ENCODE results near the gene PID1. TPM values are rescaled to one million over a fixed set of nuclear protein-coding genes. Genes with fewer than 3 reads are reported as not detected.

The PID1 gene
- total and polyA plus RNA-seq, 11 donors: 2.1 to 17.7 (median 7.1) TPM

- ATAC-seq (no peak), DNase-seq (no peak)
- H3K27me3 ChIP-seq: no peaks in the 10 kb centered on the region
- intact Hi-C loops (cut with DNase I): no loop called here
- H3K36me3 ChIP-seq: peaks cover 0 to 1% (median 0%) of the 10 kb centered on the region in 9 donors
- TF ChIP-seq POLR2A (IDR thresholded peaks at IDR 0.05) (no peak), CTCF (IDR thresholded peaks at IDR 0.05) (no peak)
- H3K9me3 ChIP-seq: peaks cover 0 to 3% (median 0%) of the 10 kb centered on the region in 12 donors
- peaks cover 0 to 53% (median 0%) of the 10 kb centered on the region in 12 donors for H3K4me1 ChIP-seq
- H3K27ac ChIP-seq: peak overlapping the region in 2 of 12 donors; percentile 5 to 18
- 43 to 56% (median 48%) methylated on average over 1 of the region's 1 CpG for WGBS, 4 donors
- H3K4me3 ChIP-seq: no peak overlapping the region
These were observed 18.8 kb downstream of the PID1 start for GRCh38 chr2:229252280-229252679.

- ATAC-seq (no peak), DNase-seq (no peak)
- Histone ChIP-seq H3K9me3 (peaks cover 0 to 3% (median 0%) of the 10 kb centered on the region in 12 donors), H3K4me3 (no peak overlapping the region), H3K4me1 (peaks cover 0 to 65% (median 0%) of the 10 kb centered on the region in 12 donors), H3K27me3 (no peaks in the 10 kb centered on the region), H3K27ac (no peak overlapping the region), H3K36me3 (no peaks in the 10 kb centered on the region)
- WGBS, 4 donors: 88 to 91% (median 90%) methylated on average over 3 of the region's 3 CpGs
- TF ChIP-seq CTCF (IDR thresholded peaks at IDR 0.05) (no peak), POLR2A (IDR thresholded peaks at IDR 0.05) (no peak)
- intact Hi-C loops (cut with DNase I): no loop called here
These were observed 21.6 kb downstream of the PID1 start for GRCh38 chr2:229249536-229249935.

GRCh38 chr2:229246334-229246733 lies 24.8 kb downstream of the PID1 start:
- H3K27me3 ChIP-seq: no peaks in the 10 kb centered on the region
- H3K27ac ChIP-seq: no peak overlapping the region
- H3K9me3 ChIP-seq: peaks cover 0 to 19% (median 5%) of the 10 kb centered on the region in 12 donors
- no peak overlapping the region for H3K4me3 ChIP-seq
- intact Hi-C loops (cut with DNase I): no loop called here
- no peak for TF ChIP-seq CTCF (IDR thresholded peaks at IDR 0.05)
- no peak for TF ChIP-seq POLR2A (IDR thresholded peaks at IDR 0.05)
- H3K4me1 ChIP-seq: peaks cover 0 to 40% (median 0%) of the 10 kb centered on the region in 12 donors
- H3K36me3 ChIP-seq: no peaks in the 10 kb centered on the region
- DNase-seq: no peak
- WGBS, 4 donors: 75 to 94% (median 81%) methylated on average over 3 of the region's 3 CpGs
- no peak for ATAC-seq

- DNase-seq (no peak), ATAC-seq (peak in 2 of 4 donors; percentile 44 to 79)
- Histone ChIP-seq H3K4me1 (peaks cover 0 to 39% (median 0%) of the 10 kb centered on the region in 12 donors), H3K27ac (peak overlapping the region in 5 of 12 donors; percentile 12 to 50 (median 26)), H3K27me3 (no peaks in the 10 kb centered on the region), H3K36me3 (no peaks in the 10 kb centered on the region), H3K9me3 (peaks cover 0 to 33% (median 17%) of the 10 kb centered on the region in 12 donors), H3K4me3 (no peak overlapping the region)
- no peak for TF ChIP-seq CTCF (IDR thresholded peaks at IDR 0.05)
- no peak for TF ChIP-seq POLR2A (IDR thresholded peaks at IDR 0.05)
- WGBS, 4 donors: 78 to 85% (median 84%) methylated on average over 2 of the region's 2 CpGs
- intact Hi-C loops (cut with DNase I): no loop called here
These were observed 26.1 kb downstream of the PID1 start for GRCh38 chr2:229244975-229245374.
